SK-N-SH treated with all-trans-retinoic acid at 6 μM for 48 hours (cell line): ENCODE data around the gene F5.

Experiments
- CSDC2 ChIP-seq: fragments of 250-450 bp; sonication (Bioruptor Pico); IDR thresholded peaks from 2 replicates; pipeline ENCODE4 v1.5.0; 2020; ENCODE audit warnings: mild to moderate bottlenecking, moderate library complexity
- ESRRG ChIP-seq: fragments of 250-450 bp; sonication (Bioruptor Pico); IDR thresholded peaks from 2 replicates; pipeline ENCODE4 v1.6.1; 2021; ENCODE audit warnings: mild to moderate bottlenecking
- ISL1 ChIP-seq: fragments of 250-450 bp; sonication (Bioruptor Pico); IDR thresholded peaks from 2 replicates; pipeline ENCODE4 v2.1.2; 2022; ENCODE audit warnings: mild to moderate bottlenecking, moderate library complexity
- OSR1 ChIP-seq: fragments of 250-450 bp; sonication (Bioruptor Pico); IDR thresholded peaks from 2 replicates; pipeline ENCODE4 v1.8.0; 2022; ENCODE audit warnings: moderate library complexity, mild to moderate bottlenecking, inconsistent platforms
- ZNF70 ChIP-seq: fragments of 450-650 bp; formaldehyde crosslinking; IDR thresholded peaks from 2 replicates; pipeline ENCODE4 v1.5.0; 2020; ENCODE audit warnings: mild to moderate bottlenecking, moderate library complexity
- TF ChIP-seq, protein P1 (sequence below): fragments of 250-450 bp; sonication (Bioruptor Pico); IDR thresholded peaks from 2 replicates; pipeline ENCODE4 v1.8.0; 2020; ENCODE audit warnings: mild to moderate bottlenecking, moderate library complexity, borderline replicate concordance
- TF ChIP-seq, protein P2 (sequence below): fragments of 250-450 bp; sonication (Bioruptor Pico); IDR thresholded peaks from 2 replicates; pipeline ENCODE4 v1.5.1; 2020; ENCODE audit warnings: low read depth, mild to moderate bottlenecking, moderate library complexity

DNA sequence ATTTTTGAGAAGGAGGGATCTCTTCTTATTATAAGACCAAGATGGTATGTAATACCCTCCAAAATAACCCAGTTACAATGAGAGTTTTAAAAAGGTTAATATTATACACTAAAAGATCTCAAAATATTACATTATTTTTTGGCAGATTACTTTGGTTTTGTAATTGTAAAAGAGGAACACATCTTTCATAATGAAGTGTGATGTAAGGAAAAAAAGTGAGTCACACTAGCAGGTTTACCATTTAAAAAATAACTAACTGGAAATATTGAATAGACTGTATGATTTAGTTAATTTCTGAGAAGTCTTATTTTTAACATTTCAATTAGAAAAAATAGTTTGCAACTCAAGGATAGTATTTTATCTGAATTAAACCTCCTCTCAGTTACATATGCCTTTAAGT is 1.1 kb downstream of the F5 start:
- no peak for TF ChIP-seq ZNF70 (CRISPR knock-in tag)
- TF ChIP-seq, protein P1, sequence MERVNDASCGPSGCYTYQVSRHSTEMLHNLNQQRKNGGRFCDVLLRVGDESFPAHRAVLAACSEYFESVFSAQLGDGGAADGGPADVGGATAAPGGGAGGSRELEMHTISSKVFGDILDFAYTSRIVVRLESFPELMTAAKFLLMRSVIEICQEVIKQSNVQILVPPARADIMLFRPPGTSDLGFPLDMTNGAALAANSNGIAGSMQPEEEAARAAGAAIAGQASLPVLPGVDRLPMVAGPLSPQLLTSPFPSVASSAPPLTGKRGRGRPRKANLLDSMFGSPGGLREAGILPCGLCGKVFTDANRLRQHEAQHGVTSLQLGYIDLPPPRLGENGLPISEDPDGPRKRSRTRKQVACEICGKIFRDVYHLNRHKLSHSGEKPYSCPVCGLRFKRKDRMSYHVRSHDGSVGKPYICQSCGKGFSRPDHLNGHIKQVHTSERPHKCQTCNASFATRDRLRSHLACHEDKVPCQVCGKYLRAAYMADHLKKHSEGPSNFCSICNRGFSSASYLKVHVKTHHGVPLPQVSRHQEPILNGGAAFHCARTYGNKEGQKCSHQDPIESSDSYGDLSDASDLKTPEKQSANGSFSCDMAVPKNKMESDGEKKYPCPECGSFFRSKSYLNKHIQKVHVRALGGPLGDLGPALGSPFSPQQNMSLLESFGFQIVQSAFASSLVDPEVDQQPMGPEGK, result no peak
- no peak for TF ChIP-seq CSDC2 (CRISPR knock-in tag)
- no peak for TF ChIP-seq ESRRG (CRISPR knock-in tag)
- no peak for TF ChIP-seq ISL1
- no peak for TF ChIP-seq OSR1 (CRISPR knock-in tag)
- TF ChIP-seq, protein P2, sequence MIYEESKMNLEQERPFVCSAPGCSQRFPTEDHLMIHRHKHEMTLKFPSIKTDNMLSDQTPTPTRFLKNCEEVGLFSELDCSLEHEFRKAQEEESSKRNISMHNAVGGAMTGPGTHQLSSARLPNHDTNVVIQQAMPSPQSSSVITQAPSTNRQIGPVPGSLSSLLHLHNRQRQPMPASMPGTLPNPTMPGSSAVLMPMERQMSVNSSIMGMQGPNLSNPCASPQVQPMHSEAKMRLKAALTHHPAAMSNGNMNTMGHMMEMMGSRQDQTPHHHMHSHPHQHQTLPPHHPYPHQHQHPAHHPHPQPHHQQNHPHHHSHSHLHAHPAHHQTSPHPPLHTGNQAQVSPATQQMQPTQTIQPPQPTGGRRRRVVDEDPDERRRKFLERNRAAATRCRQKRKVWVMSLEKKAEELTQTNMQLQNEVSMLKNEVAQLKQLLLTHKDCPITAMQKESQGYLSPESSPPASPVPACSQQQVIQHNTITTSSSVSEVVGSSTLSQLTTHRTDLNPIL, result no peak
